ENCODE data around the gene RFX4.
"Not testable (repeated sequence)": the region's sequence is repeated elsewhere in the genome, so short reads cannot be mapped to it uniquely, and the experiment has no call there.

Gene RFX4

GRCh38 chr12:106724934-106725333 lies 142.1 kb downstream of the RFX4 start:
- H3K27ac ChIP-seq (ENCODE audit: poor library complexity, severe bottlenecking): no peak overlapping the region
- no peak for DNase-seq (ENCODE audit: low spot score)

GRCh38 chr12:106726603-106727202 lies 143.9 kb downstream of the RFX4 start:
- H3K27ac ChIP-seq (ENCODE audit: poor library complexity, severe bottlenecking); H3K36me3 ChIP-seq (ENCODE audit: low read depth); H3K4me1 ChIP-seq (ENCODE audit: insufficient read depth, poor library complexity, severe bottlenecking); H3K4me3 ChIP-seq (ENCODE audit: severe bottlenecking); H3K9me3 ChIP-seq (ENCODE audit: severe bottlenecking); H3K27me3 ChIP-seq (ENCODE audit: insufficient read depth, poor library complexity, severe bottlenecking); DNase-seq (ENCODE audit: low spot score); ATAC-seq (ENCODE audit: low read depth): not testable (repeated sequence)

More at GRCh38 chr12:106724934-106725333, 142.1 kb downstream of the RFX4 start:
- ATAC-seq (ENCODE audit: low read depth): no peak
- H3K4me1 ChIP-seq (ENCODE audit: insufficient read depth, poor library complexity, severe bottlenecking): no peaks in the 10 kb centered on the region
- no peaks in the 10 kb centered on the region for H3K36me3 ChIP-seq (ENCODE audit: low read depth)
- no peak overlapping the region for H3K4me3 ChIP-seq (ENCODE audit: severe bottlenecking)
- no peaks in the 10 kb centered on the region for H3K9me3 ChIP-seq (ENCODE audit: severe bottlenecking)
- peaks cover 2% of the 10 kb centered on the region for H3K27me3 ChIP-seq (ENCODE audit: insufficient read depth, poor library complexity, severe bottlenecking)
- no peak for TF ChIP-seq CTCF (IDR thresholded peaks at IDR 0.05; ENCODE audit: poor library complexity, severe bottlenecking)

- Histone ChIP-seq H3K27me3 (ENCODE audit: insufficient read depth, poor library complexity, severe bottlenecking) (no peaks in the 10 kb centered on the region), H3K4me1 (ENCODE audit: insufficient read depth, poor library complexity, severe bottlenecking) (no peaks in the 10 kb centered on the region), H3K9me3 (ENCODE audit: severe bottlenecking) (no peaks in the 10 kb centered on the region), H3K36me3 (ENCODE audit: low read depth) (no peaks in the 10 kb centered on the region), H3K4me3 (ENCODE audit: severe bottlenecking) (no peak overlapping the region), H3K27ac (ENCODE audit: poor library complexity, severe bottlenecking) (no peak overlapping the region)
- DNase-seq (ENCODE audit: low spot score): no peak
- ATAC-seq (ENCODE audit: low read depth): no peak
- no peak for TF ChIP-seq CTCF (IDR thresholded peaks at IDR 0.05; ENCODE audit: poor library complexity, severe bottlenecking)
Observed at GRCh38 chr12:106729611-106730010, 146.8 kb downstream of the RFX4 start.

- H3K36me3 ChIP-seq (ENCODE audit: low read depth): no peaks in the 10 kb centered on the region
- no peaks in the 10 kb centered on the region for H3K9me3 ChIP-seq (ENCODE audit: severe bottlenecking)
- ATAC-seq (ENCODE audit: low read depth) (no peak), DNase-seq (ENCODE audit: low spot score) (no peak)
- no peaks in the 10 kb centered on the region for H3K4me1 ChIP-seq (ENCODE audit: insufficient read depth, poor library complexity, severe bottlenecking)
- H3K4me3 ChIP-seq (ENCODE audit: severe bottlenecking): no peak overlapping the region
- peaks cover 3% of the 10 kb centered on the region for H3K27me3 ChIP-seq (ENCODE audit: insufficient read depth, poor library complexity, severe bottlenecking)
- no peak for TF ChIP-seq CTCF (IDR thresholded peaks at IDR 0.05; ENCODE audit: poor library complexity, severe bottlenecking)
- no peak overlapping the region for H3K27ac ChIP-seq (ENCODE audit: poor library complexity, severe bottlenecking)
Observed at GRCh38 chr12:106732890-106733289, 150.1 kb downstream of the RFX4 start.

GRCh38 chr12:106733660-106734059 lies 150.9 kb downstream of the RFX4 start:
- TF ChIP-seq CTCF (IDR thresholded peaks at IDR 0.05; ENCODE audit: poor library complexity, severe bottlenecking): no peak
- DNase-seq (ENCODE audit: low spot score): no peak

More at GRCh38 chr12:106733660-106734059, 150.9 kb downstream of the RFX4 start:
- H3K27ac ChIP-seq (ENCODE audit: poor library complexity, severe bottlenecking): no peak overlapping the region
- H3K4me3 ChIP-seq (ENCODE audit: severe bottlenecking): no peak overlapping the region
- no peaks in the 10 kb centered on the region for H3K4me1 ChIP-seq (ENCODE audit: insufficient read depth, poor library complexity, severe bottlenecking)
- ATAC-seq (ENCODE audit: low read depth): no peak
- H3K36me3 ChIP-seq (ENCODE audit: low read depth): no peaks in the 10 kb centered on the region
- peaks cover 3% of the 10 kb centered on the region for H3K27me3 ChIP-seq (ENCODE audit: insufficient read depth, poor library complexity, severe bottlenecking)
- no peaks in the 10 kb centered on the region for H3K9me3 ChIP-seq (ENCODE audit: severe bottlenecking)

All from RWPE2 (cell line).